ENCODE results near the gene ZNF629.
"Not testable (repeated sequence)": the region's sequence is repeated elsewhere in the genome, so short reads cannot be mapped to it uniquely, and the experiment has no call there.

The ZNF629 gene

DNA sequence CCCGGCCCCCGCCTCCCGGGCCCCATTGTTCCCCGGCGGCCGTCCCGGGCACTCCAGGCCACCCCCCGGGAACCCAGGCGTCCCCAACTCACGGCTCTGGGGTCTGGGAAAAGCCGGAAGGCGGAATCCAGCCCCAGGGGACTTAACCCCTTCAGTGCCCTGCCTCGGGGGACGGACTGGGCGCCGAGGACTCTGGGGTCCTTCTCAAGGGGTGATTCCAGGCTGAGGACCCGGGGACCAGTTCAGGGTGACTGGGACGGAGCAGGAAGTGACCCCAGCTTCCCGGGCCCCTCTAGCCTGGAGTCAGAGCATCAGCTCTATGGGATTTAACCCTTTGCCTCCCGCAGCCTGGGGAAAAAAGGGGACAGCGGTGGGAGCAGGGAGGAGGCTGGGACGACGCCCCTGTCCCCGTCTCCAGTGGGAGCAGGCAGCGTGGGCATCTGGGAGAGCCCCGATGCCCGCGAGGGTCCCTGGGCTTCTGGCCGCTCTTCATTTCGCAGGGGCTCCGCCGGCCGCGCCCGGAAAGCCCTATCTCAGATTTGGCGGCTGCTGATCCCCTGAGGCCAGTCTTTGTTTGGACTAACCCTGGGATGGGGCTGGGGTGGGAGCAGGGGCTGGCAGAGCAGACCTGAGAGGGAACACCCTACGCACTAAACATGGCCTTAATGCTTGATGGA is at the start of gene ZNF629:
Gene ZNF629, minus strand, starts transcription at position 270 of the 677 bp plus-strand sequence. CDS start 2,723 bp downstream, outside the sequence.
- DNase-seq, result peak; percentile 83

DNA sequence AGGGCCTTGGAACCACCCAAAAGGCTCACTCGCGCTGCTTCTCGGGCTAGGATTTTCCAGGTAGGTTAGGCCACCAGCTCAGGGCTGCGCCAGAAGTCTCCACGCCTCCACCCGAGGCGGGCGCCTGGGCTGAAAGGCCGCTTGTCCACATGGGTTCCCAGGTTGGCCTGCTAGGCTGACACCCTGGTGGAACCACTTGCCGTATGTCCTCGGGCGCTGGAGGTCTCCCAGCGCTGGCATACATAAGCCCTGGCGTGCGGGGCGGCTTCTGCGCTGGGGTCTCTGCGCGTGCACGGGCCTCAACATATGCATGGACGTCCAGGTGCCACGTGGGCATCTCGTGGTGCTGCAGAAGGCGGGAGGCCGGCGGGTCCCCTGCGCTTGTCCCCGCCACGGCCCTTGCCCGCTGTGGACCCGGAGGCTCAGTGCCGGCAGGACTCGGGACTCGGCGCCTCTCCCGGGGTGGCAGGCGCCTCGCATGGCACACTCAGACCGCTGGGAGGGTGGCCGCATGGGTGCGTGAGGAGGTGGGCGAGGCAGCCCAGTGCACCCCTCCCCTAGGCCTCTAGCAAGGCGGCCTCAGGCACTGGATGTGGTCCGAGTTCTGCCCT is 47.2 kb upstream of the ZNF629 start:
- no peak for DNase-seq

DNA sequence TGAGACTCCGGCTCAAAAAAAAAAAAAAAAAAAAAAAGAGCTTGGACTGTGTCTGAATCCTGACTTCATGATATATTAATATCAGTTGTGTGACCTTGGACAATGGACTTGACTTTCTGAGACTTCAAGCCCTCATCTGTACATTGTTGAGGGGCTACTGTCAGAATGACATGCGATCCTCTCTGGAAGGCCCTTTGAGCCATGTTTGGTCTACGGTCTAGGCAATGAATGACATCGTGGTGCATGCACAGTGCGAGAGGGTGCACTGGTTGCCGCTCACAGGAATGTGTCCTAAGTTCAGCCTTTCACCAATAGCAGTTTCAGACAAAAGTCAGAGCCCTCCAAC is 43.0 kb upstream of the ZNF629 start:
- no peak for DNase-seq

DNA sequence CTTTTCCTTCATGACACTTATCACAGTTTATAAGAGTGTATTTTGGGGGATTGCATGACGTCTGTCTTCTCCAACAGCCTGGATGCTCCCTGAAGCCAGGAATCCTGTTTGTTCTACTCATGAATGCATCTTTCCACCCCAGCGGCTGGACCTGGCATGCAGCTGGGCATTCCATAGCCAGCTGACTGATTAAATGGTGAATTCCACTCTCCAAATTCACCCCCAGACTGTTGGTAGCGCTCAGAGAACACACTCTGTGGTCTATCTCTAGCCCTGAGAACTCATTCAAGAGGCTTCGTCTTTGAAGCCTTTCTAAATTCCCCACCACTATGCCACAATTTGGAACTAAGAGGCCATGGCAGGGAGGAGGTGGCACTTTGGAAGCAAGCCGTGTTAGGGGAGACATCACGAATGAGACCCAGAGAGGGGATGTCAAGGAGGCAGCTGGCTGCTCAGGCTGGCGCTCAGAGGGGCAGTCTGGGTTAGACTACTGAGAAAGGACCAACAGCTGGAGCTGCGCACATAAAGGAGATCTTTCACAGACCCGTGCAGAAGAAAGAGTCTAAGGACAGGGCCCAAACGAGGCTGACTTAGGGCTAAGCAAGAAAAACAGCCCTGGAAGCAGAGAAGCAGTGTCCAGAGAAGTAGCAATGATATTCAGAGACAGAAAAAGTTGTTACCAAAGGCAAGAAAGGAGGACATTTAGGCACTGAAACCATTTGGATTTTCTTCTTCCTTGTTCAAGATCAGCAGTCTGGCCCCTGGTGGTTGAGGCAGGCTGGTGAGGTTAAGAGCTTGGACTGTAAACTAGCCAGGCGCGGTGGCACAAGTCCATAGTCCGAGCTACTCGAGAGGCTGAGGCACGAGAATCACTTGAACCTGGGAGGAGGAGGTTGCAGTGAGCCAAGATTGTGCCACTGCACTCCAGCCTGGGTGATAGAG is 42.4 kb upstream of the ZNF629 start:
- DNase-seq, result no peak

DNA sequence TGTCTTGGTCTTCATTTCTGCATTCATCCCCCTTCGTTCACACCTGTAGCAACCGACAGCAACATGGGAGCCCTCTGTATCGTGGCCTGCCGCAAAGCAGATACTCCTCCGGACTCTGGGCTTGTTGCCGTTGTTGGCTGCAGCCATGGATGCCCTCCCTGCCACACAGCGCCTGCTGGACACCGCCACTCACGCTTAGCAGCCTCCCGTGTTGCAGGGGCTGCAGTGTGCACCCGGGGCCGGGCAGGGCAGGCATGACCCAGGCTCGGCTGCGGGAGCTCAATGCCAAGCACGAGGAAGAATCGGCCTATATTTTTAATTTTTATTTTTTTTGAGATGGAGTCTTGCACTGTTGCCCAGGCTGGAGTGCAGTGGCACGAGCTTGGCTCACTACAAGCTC is 34.9 kb upstream of the ZNF629 start:
- no peak for DNase-seq

DNA sequence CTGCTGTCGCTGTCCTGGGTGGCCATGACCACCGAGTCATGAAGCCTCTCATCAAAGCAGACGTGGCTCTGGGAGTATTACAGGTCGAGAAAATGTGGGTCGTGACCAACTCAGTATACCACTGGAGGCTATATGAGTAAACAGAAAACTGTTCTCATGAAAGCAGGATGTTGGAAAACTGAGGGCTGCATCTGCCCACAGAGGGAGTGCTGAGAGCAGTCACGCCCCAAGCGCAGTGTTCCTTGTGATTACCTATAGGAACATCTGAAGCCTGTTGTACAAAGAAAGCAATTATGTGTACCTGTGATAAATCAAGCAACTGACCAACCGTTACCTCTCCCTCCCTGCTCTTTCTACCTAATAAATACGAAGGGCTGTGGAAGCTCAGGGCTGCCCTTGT is 34.4 kb upstream of the ZNF629 start:
- DNase-seq, result not testable (repeated sequence)

DNA sequence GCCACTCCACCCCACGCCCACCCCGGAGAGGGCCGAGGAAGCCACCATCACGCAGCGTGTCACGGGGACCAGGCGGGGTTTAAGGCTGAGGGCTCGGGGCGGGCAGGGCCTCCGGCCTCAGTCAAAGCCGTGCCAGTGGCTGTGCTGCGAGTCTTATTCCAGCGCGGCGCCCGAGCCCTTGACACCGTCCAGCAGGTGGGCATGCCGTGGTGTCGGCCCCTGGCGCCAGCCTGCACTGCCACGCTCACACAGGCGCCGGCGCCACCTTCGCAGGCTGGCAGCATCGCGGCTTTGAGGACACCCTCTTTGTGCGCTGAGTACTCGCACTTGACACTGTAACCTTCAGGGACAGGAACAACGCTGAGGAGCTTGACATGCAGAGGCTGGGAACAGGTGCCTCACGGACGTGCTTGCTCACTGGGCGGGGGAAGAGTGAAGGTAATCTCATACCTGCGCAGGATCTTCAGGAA is 34.0 kb upstream of the ZNF629 start:
- DNase-seq, result no peak

DNA sequence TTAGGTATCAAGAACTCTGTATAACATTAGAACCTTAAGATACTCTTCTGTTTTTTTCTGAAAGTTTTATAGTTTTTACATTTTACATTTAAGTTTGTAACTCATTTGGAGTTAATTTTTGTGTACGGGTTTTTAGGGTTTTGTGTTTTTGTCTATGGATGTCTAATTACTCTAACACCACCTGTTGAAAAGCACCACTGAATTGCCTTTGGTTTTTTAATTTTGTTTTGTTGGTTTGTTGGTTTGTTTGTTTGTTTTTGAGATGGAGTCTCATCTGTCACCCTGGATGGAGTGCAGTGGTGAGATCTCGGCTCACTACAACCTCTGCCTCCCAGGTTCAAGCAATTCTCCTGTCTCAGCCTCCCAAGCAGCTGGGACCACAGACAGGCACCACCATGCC is 29.8 kb upstream of the ZNF629 start:
- no peak for DNase-seq

DNA sequence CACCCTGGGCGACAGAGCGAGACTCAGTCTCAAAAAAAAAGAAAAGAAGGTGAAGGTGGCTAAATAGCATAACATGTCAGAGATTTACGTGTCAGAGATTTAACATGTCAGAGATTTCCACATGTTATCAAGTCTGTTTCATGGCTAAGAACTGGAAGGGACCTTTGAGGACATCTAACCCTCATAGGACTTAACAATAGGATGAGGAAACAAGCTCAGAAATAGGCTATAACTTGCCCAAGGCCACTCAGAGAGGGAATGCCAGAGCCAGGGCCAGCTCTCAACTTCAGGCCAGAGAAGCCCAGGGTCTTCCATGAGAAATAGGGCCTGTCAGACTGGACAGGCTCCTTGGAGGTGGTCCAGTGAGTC is 26.8 kb upstream of the ZNF629 start:
- DNase-seq, result no peak

DNA sequence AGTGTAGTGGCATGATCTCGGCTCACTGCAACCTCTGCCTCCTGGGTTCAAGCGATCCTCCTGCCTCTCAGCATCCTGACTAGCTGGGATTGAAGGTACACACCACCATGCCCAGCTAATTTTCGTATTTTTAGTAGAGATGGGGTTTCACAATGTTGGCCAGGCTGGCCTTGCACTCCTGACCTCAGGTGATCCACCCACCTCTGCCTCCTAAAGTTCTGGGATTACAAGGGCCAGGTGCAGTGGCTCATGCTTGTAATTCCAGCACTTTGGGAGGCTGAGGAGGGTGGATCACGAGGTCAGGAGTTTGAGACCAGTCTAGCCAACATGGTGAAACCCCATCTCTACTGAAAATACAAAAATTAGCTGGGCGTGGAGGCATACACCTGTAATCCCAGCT is 22.7 kb upstream of the ZNF629 start:
- DNase-seq, result not testable (repeated sequence)

DNA sequence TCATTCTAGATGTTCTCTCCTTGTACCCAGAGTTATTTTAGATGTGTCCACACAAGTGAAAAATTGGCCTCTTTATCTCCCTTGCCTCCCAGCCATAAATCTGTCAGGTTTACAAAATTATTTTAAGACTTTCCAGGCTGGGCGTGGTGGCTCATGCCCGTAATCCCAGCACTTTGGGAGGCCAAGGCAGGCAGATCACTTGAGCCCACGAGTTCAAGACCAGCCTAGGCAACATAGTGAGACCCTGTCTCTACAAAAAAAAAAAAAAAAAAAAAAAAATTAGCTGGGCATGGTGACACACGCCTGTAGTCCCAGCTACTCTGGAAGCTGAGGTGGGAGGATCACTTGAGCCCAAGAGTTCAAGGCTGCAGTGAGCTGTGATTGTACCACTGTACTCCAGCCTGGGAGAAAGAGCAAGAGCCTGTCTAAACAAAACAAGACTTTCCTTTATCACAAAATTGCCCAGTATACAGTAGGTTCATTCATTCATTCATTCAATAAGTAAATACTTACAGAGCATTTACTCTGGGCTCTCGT is 22.0 kb upstream of the ZNF629 start:
- not testable (repeated sequence) for DNase-seq

DNA sequence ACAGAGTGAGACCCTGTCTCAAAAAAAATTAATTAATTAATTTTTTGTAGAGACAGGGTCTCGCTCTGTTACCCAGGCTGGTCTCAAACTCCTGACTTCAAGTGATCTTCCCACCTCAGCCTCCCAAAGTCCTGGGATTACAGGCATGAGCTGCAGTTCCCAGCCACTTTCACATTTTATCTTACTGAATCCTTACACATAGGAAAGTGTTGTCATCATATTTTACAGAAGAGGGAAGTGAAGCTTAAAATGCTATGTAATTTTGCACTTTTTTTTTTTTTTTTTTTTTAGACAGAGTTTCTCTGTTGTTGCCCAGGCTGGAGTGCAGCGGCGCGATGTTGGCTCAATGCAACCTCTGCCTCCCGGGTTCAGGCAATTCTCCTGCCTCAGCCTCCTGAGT is 21.1 kb upstream of the ZNF629 start:
- DNase-seq, result no peak

DNA sequence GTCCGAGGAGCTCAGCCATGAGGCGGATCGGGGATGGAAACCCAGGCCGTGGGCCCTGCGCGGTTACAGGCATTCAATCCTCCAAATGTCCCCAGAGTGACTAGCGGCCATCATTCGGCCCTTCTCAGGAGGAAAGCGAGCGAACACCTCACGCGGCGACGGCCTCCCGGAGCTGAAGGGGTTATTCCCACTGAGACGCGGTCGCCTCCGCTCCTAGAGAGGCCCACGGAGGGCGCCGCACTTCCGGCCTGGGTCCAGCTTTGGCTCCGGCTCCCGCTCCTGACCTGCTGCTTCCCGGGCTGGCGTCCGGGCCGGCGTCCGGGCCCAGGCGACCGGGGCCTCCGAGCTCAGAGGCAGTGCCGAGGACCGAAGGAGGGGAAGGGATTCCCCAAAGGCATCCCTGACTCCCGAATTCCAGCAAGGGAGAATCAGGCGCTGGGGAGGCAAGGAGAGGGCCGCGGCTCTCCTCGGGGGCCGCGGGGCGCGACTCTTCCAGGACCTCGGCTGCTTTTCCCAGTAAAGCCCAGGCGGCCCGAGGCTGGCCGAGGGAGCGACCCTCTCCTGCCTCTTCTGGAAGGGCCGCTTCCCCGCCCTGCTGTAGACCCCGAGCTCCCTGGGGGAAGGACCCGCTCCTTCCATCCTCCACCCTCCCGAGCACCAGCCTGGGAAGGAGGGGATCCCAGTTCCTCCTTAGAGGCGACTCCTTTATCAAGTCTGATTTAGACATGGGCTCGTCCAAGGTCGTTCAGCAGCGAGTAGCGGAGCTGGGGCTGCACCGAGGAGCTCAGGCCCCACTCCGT is 18.6 kb upstream of the ZNF629 start:
- DNase-seq, result peak; percentile 92

DNA sequence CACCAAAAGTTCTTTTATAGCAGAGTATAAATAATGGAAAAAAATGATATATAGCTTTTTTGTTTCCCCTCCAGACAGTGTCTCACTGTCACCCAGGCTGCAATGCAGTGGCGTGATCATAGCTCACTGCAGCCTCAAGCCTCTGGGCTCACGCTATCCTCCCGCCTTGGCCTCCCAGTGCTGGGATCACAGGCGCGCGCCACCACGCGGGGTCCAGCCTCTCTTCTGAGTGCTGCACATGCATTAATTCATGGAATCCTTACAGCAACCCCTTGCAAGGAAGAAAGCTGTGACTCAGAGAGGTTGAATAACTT is 18.0 kb upstream of the ZNF629 start:
- DNase-seq, result peak; percentile 46

DNA sequence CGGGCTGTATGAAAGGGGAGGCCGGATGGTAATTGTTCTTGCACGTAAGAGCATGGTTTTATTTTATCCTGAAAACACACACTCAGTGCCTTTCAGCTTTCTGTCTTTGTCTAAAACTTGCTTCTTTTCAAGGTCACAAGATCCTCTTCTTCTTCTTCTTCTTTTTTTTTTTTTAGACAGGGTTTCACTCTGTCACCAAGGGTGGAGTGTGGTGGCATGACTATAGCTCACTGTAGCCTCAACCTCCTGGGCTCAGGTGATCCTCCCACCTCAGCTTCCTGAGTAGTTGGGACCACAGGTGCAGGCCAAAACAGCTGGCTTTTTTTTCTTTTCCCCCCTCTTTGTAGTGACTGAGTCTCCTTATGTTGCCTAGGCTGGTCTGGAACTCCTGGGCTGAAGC is 15.9 kb upstream of the ZNF629 start:
- DNase-seq, result no peak

DNA sequence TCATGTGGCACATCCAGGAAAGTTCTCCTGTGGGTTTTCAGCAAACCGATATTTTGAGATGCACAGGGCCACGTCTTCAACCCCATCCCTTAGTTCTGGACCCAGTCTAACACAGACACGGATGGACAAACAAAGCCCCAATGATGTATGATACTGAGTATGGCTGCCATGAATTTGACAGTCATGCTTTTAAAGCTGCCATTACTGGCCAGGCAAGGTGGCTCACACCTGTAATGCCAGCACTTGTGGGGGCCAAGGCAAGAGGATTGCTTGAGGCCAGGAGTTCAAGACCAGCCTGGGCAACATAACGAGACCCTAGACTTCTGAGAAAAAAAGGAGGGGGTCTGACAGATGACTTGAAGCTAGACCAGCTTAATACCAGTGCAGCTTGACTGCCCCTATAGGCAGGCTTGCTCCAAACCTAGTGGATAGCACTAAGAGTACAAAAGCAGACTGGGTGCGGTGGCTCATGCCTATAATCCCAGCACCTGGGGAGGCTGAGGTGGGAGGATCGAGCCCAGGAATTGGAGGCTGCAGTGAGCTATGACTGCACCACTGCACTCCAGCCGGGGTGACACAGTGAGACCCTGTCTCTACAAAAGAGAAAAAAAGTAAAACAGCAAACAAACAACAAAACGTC is 10.8 kb upstream of the ZNF629 start:
- DNase-seq, result peak; percentile 53

DNA sequence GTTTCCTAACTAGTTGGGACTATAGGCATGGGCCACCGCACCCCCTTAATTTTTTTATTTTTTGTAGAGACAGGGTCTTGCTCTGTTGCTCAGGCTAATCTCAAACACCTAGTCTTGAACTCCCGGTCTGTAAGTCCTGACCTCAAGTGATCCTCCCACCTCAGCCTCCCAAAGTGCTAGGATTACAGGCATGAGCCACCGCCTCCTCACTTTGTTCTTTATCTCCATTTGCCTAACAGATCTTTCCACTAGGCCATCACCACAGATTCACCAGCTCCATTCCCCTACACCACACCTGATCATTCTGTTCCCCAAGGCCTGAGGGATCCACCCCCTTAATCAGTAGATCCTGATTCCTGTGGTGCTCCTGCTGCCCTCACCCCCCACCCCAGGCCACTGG is 7.6 kb upstream of the ZNF629 start:
- no peak for DNase-seq

DNA sequence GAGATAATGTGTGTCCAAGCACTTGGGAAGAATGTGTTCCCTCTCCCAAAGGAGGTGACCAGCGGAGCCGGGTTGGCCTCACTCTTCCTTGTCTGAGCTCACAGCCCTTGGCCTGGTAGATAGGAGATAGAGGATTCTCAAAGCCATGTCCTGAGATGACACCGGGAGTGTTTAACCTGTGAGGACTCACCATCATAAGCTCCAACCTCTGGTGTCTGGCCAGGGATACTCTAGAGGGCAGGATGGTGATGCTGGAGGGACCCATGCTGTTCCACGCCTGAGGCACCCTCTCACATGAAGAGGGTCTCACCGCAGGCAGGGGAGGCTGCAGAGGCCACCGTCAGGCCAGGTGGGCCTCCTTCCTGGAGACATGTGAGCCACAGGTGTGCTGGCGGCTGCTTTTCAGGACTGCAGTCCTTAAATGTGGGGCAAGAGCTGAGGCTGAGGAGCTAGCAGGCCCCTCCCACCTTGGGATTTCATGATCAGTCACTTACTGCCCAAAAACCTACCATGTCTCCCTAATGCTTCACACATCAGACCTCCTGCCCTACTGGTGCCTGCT is 6.6 kb upstream of the ZNF629 start:
- no peak for DNase-seq

DNA sequence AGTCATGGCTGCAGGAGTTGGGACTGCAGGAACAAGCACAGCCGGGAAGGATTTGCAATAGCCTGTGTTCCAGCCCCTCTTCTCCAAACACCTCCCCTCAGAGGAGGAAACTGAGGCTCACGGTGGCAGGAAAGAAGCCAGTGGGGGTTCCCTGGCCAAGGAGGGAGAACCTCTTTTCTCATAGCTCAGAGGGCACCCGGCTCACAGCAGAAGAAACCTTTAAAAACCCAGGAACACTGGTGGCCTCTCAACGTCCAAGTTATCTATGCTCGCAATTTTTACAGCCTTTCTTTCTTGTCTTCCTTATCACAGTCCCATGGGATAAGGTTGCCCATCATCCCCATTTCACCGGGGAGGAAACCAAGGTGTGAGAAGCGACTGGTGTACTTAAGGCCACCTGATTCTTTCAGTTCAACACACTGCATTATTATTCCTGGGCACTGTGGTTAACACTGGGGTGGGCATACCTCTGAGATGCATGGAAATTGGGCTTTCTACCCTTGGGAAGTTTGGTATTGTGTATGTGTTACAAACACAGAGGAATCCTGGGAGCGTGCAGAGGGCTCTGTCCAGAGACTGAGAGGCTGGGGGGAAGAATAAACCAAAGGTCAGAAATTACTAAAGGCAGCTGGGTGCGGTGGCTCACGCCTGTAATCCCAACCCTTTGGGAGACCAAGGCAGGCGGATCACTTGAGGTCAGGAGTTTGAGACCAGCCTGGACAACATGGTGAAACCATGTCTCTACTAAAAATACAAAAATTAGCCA is 791 bp upstream of the ZNF629 start:
- DNase-seq, result no peak

DNA sequence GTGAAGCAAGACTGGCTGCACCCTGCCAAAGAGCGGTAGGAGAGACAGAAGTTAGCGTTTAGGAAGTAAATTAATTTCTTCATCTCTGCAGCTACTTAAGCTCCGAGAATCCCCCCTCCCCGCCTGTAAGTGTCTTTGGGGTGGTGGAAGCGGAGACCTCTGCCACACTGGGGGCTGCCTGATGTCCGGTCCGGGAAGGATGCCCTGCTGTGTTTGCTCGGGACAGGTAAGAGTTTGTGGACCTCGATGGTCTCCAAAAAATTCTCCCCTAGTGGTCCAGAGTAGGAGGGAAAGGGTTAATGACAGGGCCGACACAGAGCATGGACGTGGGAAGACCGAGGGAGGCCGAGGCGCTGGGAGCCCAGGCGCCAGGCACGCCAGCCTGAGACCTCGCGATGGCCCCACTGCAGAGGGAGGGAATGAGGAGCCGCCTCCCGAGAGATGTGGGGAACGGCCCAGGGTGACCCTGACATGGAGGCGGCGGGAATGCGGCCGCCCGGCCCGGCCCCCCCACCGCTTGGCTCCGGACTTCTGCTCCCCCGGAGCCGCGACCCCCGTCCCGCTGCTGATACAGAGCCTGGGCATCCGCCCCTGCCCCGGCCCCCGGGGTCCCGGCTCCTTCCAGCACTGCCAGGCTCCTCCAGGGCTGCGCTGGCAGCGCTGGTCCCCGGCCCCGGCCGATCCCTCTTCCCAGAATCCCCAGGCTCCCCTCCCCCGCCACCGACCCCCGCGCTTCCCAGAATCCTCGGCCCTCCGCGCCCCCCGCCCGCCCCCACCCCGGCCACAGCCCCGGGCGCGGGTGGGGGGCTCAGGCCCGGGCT is 680 bp downstream of the ZNF629 start:
- DNase-seq, result peak; percentile 62

Data from NCI-H82 (cell line).